Ascending aorta (tissue), 2 donors: ENCODE results near the gene ARMH4. TPM values are rescaled to one million over a fixed set of nuclear protein-coding genes. Genes with fewer than 3 reads are reported as not detected.

ENCODE experiments used
- DNase-seq, 2 donors: peaks; one replicate each; pipeline ENCODE4 v3.0.0-alpha.2; 2019; ENCODE audit warnings: low spot score in 2 of 2
- H3K27ac ChIP-seq, 2 donors: fragments of 200-600 bp; sonication (generic); one replicate each; pipeline ENCODE4 v1.5.1; 2016 to 2017; ENCODE audit warnings: mild to moderate bottlenecking in 1 of 2
- H3K27me3 ChIP-seq: fragments of 200-600 bp; sonication (generic); one replicate; pipeline ENCODE4 v1.5.1; 2017
- H3K36me3 ChIP-seq, 2 donors: fragments of 200-600 bp; sonication (generic); one replicate each; pipeline ENCODE4 v1.5.1; 2016
- H3K4me1 ChIP-seq, 2 donors: fragments of 200-600 bp; sonication (generic); one replicate each; pipeline ENCODE4 v1.5.1; 2016 to 2017; ENCODE audit warnings: mild to moderate bottlenecking in 1 of 2
- H3K4me3 ChIP-seq, 2 donors: fragments of 200-600 bp; sonication (generic); one replicate each; pipeline ENCODE4 v1.5.1; 2016 to 2017; ENCODE audit warnings: mild to moderate bottlenecking in 1 of 2
- H3K9me3 ChIP-seq, 2 donors: fragments of 200-600 bp; sonication (generic); one replicate each; pipeline ENCODE4 v1.5.1; 2016
- CTCF ChIP-seq, 3 experiments: fragments of 200-600 bp in 2 of 3; fragments of 450-650 bp in 1 of 3; sonication (generic) in 2 of 3; IDR thresholded peaks; one replicate each; pipeline ENCODE4 v1.5.1; 2016 to 2019; ENCODE audit warnings: antibody characterized with exemption in 3 of 3, mild to moderate bottlenecking in 1 of 3, moderate library complexity in 1 of 3
- intact Hi-C: fragments of 100-400 bp; cut with DNase I; formaldehyde crosslinking; loops from one replicate; pipeline ENCODE4 v1.15.1; 2023
- total RNA-seq: library from RNA; depleted of rRNA; stranded (reverse); fragments of >200 nt; gene quantifications from one replicate; pipeline ENCODE4 v1.1.0, GENCODE V29; 2016

ARMH4 gene
- total RNA-seq, 1 donor from 2014 or later, result 3.8 TPM

GRCh38 chr14:58099682-58100081 is 52.3 kb downstream of the ARMH4 start:
- no peaks in the 10 kb centered on the region for H3K4me1 ChIP-seq
- H3K9me3 ChIP-seq, result no peaks in the 10 kb centered on the region
- H3K36me3 ChIP-seq, result no peaks in the 10 kb centered on the region
- no peak for DNase-seq
- no peak overlapping the region for H3K4me3 ChIP-seq
- intact Hi-C loops, result no loop called here
- no peak overlapping the region for H3K27ac ChIP-seq
- TF ChIP-seq CTCF (IDR thresholded peaks at IDR 0.05), result no peak
- H3K27me3 ChIP-seq, result no peaks in the 10 kb centered on the region

GRCh38 chr14:58098507-58098906 is 53.5 kb downstream of the ARMH4 start:
- H3K36me3 ChIP-seq, result no peaks in the 10 kb centered on the region
- no peak for DNase-seq
- no peak for TF ChIP-seq CTCF (IDR thresholded peaks at IDR 0.05)
- no peaks in the 10 kb centered on the region for H3K9me3 ChIP-seq
- no peak overlapping the region for H3K27ac ChIP-seq
- no peaks in the 10 kb centered on the region for H3K4me1 ChIP-seq
- intact Hi-C loops, result no loop called here
- no peak overlapping the region for H3K4me3 ChIP-seq
- no peaks in the 10 kb centered on the region for H3K27me3 ChIP-seq

DNA sequence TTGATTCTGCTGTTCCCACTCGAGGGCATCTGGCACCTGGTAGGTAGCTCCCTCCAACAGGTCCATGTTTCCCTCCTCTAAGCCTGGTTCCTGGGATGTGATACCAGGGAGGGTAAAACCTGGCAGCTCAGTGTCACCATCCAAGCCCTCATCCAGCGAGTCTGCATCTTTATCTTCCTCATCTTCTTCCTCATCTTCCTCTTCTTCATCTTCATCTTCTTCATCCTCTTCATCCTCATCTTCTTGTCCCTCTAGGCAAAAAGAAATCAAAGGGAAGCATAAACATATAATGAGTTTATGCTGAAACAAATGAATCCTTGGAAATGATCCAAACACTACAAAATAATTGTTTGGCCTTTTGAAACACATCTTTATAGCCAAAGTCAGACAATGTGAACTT is 55.3 kb downstream of the ARMH4 start:
- Histone ChIP-seq H3K27ac (no peak overlapping the region), H3K27me3 (no peaks in the 10 kb centered on the region), H3K9me3 (no peaks in the 10 kb centered on the region), H3K4me1 (no peaks in the 10 kb centered on the region), H3K4me3 (no peak overlapping the region), H3K36me3 (no peaks in the 10 kb centered on the region)
- no peak for DNase-seq
- TF ChIP-seq CTCF (IDR thresholded peaks at IDR 0.05), result no peak
- intact Hi-C loops, result no loop called here

DNA sequence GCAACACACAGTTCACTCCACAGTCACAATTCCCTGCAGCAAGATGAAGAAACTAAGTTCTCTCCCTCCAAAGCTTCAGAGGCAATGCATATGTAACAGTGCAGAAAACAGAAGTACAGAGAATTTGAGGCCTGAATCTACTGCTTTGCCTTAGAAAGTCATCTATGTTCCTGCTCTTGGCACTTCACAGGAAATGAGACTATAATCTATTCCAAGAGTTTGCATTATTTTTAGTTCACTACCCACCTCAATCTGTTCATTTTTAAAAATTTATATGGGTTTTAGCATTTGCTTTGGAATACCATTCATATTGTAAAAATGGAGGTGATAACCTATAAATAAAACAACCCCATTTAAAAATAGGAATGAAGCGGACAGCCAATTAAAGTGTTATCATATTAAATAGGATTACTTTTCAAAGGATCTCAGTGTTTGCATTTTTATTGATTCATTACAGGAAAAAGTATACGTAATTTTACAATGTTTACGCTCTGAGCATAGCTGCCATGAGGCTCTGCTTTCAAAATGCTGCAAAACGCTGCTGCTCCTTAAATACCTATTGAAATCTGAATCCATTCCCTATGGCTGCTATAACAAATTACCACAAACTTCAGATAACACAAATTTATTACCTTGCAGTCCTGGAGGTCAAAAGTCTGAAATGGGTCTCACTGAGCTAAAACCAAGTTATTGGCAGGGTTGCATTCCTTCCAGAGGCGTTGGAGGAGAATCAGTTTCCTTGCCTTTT is 60.0 kb downstream of the ARMH4 start:
- no peak for TF ChIP-seq CTCF (IDR thresholded peaks at IDR 0.05)
- no peak for DNase-seq
- intact Hi-C loops, result no loop called here

GRCh38 chr14:58089612-58090011 is 62.4 kb downstream of the ARMH4 start:
- intact Hi-C loops, result loop anchor here (10.0 kb wide), 2 partner anchors 695 to 825 kb away; partner anchors contain the start of genes AP5M1, EXOC5 and NAA30
- H3K27me3 ChIP-seq, result no peaks in the 10 kb centered on the region
- H3K36me3 ChIP-seq, result no peaks in the 10 kb centered on the region
- no peaks in the 10 kb centered on the region for H3K4me1 ChIP-seq
- DNase-seq, result no peak
- no peak overlapping the region for H3K4me3 ChIP-seq
- no peaks in the 10 kb centered on the region for H3K9me3 ChIP-seq
- TF ChIP-seq CTCF (IDR thresholded peaks at IDR 0.05), result no peak
- no peak overlapping the region for H3K27ac ChIP-seq

More for the DNA sequence above, 60.0 kb downstream of the ARMH4 start:
- Histone ChIP-seq H3K4me3 (no peak overlapping the region), H3K36me3 (no peaks in the 10 kb centered on the region), H3K4me1 (no peaks in the 10 kb centered on the region), H3K27ac (no peak overlapping the region), H3K27me3 (no peaks in the 10 kb centered on the region), H3K9me3 (no peaks in the 10 kb centered on the region)
